GM21576 (cell line): ENCODE data around the gene SDK1.
"Not testable (repeated sequence)": the region's sequence is repeated elsewhere in the genome, so short reads cannot be mapped to it uniquely, and the experiment has no call there.

ENCODE experiments used
- ATAC-seq: cut with Tn5 transposase; IDR thresholded peaks from one replicate; pipeline ENCODE4 v1.9.1; 2021; ENCODE audit warnings: mild to moderate bottlenecking, moderate library complexity; ENCODE audit not compliant: unreplicated experiment

The SDK1 gene

DNA sequence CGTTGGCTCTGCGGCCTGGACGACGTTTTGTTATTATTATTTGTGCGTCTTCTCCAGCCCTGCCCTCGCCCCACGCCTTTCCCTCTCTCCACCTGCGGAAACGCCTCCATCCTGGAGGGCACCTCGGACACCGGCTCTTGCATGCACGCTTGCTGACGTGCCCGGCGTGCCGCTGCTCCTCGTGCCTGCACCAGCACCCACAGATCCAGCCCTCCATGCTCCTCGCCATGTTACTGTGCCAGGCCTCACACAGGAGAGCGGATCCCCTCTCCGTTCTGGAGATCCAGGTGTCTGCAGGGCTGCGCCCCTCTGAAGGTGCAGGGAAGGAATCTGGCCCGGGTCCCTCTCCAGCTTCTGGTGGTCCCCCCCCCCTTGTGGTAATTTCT, 1007.1 kb downstream of the SDK1 start:
- no peak for ATAC-seq

DNA sequence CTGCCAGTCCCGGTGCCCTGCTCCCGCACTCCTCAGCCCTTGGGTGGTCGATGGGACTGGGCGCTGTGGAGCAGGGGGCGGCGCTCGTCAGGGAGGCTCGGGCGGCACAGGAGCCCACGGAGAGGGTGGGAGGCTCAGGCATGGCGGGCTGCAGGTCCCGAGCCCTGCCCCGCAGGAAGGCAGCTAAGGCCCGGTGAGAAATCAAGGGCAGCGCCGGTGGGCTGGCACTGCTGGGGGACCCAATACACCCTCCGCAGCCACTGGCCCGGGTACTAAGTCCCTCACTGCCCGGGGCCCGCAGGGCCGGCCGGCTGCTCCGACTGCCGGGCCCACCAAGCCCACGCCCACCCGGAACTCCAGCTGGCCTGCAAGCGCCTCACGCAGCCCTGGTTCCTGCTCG, 1012.9 kb downstream of the SDK1 start:
- ATAC-seq = not testable (repeated sequence)

DNA sequence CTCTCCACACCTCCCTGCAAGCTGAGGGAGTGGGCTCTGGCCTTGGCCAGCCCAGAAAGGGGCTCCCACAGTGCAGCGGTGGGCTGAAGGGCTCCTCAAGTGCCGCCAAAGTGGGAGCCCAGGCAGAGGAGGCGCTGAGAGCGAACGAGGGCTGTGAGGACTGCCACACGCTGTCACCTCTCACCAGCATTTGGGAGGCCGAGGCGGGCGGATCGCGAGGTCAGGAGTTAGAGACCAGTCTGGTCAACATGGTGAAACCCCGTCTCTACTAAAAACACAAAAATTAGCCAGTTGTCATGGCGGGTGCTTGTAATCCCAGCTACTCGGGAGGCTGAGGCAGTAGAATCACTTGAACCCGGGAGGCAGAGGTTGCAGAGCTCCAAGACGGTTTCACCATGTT, 1013.3 kb downstream of the SDK1 start:
- ATAC-seq = not testable (repeated sequence)
